Skin of body (tissue), 2 donors: ENCODE results near the gene ADCY2. TPM values are rescaled to one million over a fixed set of nuclear protein-coding genes. Genes with fewer than 3 reads are reported as not detected.
A peak's percentile ranks its signal among the peaks of the same experiment; 100 is the strongest.

ENCODE experiments used
- DNase-seq: peaks from one replicate; lab custom pipeline; 2025; lab: John Stamatoyannopoulos, UW
- total RNA-seq: library from RNA; depleted of rRNA; stranded (reverse); fragments of >200 nt; gene quantifications from one replicate; pipeline ENCODE4 v1.2.3, GENCODE V29; 2014

Gene ADCY2
- total RNA-seq, 1 donor from 2014 or later = 6.9 TPM

DNA sequence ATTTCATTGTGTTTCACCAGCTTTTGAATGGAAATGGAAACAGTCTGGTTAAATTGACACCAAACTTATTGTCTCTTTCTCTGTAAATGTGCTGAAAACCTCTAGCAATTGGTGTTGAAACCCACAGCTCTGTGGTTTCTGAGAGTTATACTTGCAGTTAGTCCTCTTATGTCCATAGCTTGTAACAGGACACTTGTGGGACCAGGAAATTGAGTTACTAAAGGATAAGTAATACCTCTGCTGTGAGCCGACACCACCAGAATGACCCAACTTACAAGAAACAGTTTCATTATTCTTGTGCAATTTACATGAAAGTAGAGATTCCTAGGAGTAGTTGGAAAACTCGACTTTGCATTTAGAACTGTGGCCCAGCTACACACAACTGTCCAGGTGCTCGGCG, 263.5 kb downstream of the ADCY2 start:
- DNase-seq = no peak

DNA sequence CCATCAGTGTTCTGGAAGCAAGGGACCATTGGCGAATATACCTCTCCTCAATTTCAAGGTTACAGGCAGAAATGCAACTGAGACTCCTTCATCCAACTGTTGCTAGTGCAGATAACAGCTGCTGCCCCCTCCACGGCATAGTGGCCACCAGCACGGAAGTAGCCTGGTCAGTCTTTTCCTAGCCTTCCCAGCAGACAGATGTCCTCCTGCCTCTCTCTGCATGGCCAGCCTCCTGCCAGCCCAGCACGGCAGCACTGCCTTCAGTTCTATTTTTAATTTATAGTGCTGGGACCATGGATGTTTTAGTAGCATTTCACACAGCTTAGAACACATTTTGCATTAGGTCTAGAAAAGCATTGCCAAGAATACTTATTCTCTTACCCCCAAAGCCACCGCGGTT, 266.4 kb downstream of the ADCY2 start:
- no peak for DNase-seq

GRCh38 chr5:7663808-7664207, 267.9 kb downstream of the ADCY2 start:
- DNase-seq = no peak

GRCh38 chr5:7664208-7664607, 268.3 kb downstream of the ADCY2 start:
- no peak for DNase-seq

DNA sequence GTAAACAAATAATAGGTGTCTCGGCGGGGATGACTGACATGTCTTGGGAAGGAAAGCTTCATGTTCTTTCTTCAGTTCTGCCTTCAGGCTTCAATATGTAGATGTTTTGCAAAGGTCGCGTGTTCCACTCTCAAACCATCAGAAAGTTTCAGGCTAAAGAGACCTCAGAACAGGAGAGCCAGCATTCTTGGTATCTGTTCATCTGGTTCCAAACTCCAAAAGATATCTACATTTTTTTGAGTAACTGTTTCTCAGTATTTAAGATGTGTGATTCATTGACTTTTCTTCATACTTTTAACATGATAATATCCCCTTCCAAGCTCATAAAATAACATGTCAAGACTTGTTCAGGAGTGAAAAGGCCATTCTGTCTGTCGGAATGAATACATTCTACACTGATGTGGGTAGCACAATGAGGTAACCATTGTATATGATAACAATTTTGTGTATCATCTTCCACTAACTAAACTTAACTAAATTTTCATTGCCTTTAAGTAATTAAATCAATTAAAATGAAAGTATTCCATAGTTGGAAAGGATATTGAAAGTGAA, 271.4 kb downstream of the ADCY2 start:
- DNase-seq = no peak

DNA sequence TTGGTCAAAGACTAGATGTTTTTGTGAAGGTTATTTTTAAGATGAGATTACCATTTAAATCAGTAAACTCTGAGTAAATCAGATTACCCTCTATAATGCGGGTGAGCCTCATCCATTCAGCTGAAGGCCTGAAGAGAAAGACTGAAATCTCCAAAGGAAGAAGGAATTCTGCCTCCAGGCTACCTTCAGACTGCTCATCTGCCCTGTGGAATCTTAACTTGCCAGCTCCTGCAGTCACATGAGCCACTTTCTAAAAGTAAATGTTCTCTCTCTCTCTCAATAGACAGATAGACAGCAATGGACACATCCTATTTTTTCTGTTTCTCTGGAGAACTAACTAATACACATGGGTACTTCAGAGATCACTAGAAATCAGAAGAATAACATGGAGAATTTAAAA, 272.2 kb downstream of the ADCY2 start:
- DNase-seq = no peak

- DNase-seq = no peak
Observed at GRCh38 chr5:7668627-7669026, 272.7 kb downstream of the ADCY2 start.

DNA sequence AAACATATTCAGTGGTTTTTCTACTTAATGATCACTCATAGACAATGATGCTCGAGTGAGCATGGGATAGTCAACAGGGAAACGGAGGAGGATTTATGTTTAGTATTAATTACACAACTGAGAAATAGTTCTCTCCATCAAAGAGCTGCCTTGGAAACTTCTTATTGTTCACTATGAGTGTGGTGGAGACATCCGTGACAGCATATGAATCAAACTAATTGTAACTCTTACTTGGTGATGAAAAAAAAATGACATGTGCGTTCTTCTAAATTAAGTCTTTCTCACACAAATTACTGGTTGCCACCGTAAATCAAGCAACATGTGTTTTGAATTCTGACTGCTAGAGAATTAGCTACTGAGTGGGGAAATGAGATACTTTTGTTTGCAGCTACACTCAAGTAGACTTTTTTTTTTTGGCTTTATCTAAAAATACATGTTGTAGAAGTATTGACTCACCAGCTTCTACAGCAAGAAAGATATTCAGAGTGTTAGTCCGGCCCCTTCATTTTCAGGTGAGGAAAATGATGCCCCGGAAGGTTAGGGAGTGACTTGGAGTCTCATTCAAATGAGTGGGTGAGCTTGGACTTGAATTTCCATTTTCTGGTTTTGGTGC, 275.5 kb downstream of the ADCY2 start:
- peak; percentile 89 for DNase-seq

DNA sequence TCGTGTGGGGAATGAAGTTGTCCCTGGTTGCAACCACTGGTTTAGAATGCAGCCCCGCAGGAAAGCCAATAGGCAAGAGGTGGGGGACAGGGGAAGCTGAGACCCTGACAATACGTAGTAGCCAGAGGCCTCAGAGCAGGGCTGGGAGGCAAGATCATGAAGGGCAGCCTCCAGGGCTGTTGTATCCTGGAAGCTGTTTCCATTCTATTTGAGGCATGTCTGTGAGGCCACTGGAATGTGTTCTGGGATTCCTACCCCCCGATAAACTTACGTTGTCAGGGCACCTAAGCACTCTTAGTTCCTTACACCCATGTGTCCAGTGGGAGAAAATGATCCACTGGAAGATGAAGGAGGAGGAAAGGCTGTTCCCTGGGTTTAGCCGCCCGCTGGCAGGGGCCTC, 277.7 kb downstream of the ADCY2 start:
- no peak for DNase-seq

DNA sequence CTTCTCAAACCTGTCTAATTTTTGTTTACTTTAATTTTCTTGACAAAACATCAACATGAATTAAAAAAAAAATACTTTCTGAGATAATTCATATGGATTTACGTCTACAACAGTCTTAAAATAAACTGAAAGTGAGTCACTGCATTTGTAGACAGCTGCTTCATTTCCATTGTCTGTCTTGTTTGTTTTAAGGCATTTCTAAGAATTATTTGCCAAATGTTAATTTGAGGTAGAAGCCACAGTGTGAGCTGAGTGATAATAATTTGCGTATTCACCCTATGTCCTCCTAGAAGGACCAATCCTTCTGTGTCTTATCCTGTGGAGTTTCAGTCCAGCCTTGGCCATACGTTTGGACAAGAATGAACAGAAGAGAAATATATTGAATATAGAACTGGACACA, 280.5 kb downstream of the ADCY2 start:
- DNase-seq = no peak

DNA sequence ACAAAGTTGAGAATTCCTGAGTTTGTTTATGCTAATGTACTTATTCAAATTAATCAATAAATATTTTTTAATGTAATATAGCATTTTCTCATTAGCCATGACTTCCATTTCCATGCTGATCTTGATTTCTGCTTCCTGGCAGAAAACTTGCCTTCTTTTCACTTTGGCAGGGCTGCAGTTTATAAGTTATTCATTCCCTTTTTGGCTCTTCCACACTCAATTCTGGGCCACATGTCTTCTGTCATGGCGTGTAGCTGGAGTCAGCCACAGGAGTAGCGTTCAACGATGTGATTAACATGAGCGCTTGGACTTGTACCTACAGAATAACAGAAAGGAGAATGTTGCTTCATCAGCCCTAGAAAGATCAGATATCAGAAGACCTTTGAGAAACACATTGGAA, 282.1 kb downstream of the ADCY2 start:
- no peak for DNase-seq

DNA sequence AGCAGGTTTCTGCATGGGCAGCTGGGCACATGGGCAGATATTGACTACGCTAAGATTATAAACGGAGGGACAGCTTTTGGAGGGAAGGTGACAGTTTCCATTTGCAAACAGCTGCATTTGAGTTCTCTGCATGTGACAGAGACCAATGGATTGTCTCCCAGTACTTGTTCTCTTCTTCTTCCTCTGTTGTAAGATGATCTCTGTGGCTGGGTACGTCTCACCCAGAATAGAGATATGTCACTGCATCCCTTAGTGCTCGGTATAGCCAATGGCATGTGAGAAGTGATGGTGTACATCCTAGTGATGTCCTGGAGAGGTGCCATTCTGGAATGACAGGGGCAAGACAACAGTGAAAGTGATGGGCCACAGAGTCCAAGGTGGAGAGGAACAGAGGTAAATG, 283.7 kb downstream of the ADCY2 start:
- no peak for DNase-seq

- no peak for DNase-seq
Observed at GRCh38 chr5:7680260-7680659, 284.3 kb downstream of the ADCY2 start.

DNA sequence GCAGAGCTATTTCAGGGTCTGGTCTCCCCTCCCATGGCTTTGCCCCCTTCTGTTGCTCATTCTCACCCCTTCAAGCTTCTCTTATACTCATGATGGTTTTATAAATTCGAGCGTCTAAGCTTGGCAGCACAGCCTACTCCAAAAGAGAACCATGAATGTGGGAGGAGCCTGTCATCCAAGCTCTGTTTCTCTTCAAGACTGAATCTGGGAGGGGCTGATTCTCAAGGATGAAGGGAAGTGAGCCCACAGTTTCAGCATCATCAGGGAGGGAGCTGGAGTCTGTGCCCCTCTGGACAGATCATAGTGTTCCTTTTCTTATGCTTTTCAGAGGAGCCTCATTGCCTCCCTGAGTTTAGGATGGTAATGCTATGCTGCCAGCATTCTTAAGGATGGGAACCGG, 286.4 kb downstream of the ADCY2 start:
- no peak for DNase-seq

DNA sequence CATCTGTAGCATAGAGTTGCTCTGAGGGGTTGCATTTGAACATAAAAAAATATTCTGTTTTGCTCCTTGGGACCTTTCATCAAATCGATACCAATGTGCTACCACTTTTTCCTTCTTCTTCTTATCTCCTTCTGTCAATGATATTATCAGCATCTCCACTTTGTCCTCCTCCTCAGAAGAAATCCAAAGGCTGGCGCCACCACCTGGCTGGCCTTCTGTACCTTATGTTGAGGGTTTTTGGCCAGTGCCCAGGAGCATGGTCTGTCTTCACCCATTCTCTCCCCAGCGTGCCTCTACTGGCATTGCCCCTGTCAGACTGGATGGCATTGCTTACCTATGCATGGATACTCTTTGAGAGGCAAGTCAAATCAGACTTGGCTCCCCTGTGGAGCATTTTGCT, 287.8 kb downstream of the ADCY2 start:
- DNase-seq = no peak

GRCh38 chr5:7684826-7685225, 288.9 kb downstream of the ADCY2 start:
- no peak for DNase-seq

DNA sequence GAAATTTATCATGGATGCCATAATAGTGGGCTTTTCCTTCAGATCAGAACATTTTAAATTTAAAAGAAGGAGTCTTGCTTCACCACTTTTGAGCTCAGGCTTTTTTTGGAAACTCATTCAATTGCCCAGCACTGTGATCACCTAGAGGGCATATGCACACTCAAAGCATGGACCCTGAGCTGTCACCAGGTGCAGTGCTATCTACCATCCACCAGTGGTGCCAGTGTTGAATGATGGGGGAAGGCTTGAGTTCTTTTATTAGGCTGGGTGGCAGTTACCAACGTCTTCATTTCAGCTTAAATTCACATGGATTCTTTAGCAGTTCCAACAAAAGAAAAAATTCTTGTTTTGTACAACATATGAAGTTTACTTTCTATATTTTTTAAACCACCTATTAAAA, 290.9 kb downstream of the ADCY2 start:
- DNase-seq = no peak

GRCh38 chr5:7690557-7690956, 294.6 kb downstream of the ADCY2 start:
- DNase-seq = no peak

DNA sequence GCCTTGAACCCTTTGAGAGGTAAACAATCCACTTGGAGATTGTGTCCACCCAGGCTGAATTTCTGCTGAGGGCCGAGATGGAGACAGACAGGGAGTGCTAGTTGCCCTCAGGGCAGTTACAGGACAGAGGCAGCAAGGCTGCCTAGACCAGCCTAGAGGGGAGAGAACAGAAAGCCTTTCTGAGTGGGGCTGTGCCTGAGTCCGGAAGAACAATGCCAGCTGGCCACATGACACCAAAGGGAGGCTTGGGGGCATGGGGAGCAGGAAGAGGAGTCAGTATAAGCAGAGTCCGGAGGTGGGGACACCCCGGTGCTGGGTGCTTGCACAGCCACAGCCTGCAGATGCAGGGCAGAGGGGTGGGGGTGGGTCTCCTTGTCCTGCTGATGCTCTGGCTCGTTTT, 309.3 kb downstream of the ADCY2 start:
- DNase-seq = no peak

GRCh38 chr5:7705736-7706135, 309.8 kb downstream of the ADCY2 start:
- DNase-seq = no peak

- DNase-seq = no peak
Observed at GRCh38 chr5:7706256-7706655, 310.3 kb downstream of the ADCY2 start.

- DNase-seq = no peak
Observed at GRCh38 chr5:7714119-7714518, 318.2 kb downstream of the ADCY2 start.

DNA sequence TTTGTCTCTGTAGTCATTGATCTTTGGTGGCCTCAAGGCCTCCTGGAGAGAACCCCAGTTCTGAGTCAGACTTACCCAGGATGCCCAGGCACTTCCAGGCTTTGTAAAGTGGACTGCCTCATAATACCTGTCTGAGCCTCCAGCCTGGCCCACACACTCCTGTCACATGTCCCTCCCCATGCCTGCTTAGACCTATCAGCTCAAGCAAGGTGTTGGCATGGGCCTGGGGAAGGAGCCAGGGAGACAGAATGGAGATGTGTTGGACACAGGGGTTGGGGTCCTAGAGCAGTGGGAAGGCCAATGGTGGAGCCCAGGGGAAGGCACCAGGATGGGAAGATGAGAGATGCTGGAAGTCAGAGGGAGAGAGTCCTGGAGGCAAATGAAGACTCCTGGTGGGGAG, 318.8 kb downstream of the ADCY2 start:
- no peak for DNase-seq

- DNase-seq = no peak
Observed at GRCh38 chr5:7717691-7718090, 321.8 kb downstream of the ADCY2 start.
